B cell (primary cell): ENCODE measurements around the gene POMT1. TPM values are rescaled to one million over a fixed set of nuclear protein-coding genes. Genes with fewer than 3 reads are reported as not detected.
A peak's percentile ranks its signal among the peaks of the same experiment; 100 is the strongest.

ENCODE experiments used
- ATAC-seq: fragments of 200-7000 bp; cut with Tn5 transposase; one replicate; pipeline ENCODE4 v1.10.0; 2021; ENCODE audit warnings: low read depth, mild to moderate bottlenecking, moderate number of reproducible peaks, moderate library complexity
- CTCF ChIA-PET: fragments of 350-600 bp; sonication (Branson Sonifier 250); formaldehyde crosslinking; loops from one replicate; lab custom pipeline; 2021; ENCODE audit warnings: antibody characterized with exemption, inconsistent platforms; lab: Charles Lee
- POLR2A ChIA-PET: fragments of 350-600 bp; sonication (Branson Sonifier 250); formaldehyde crosslinking; loops from one replicate; lab custom pipeline; 2021; ENCODE audit warnings: antibody characterized with exemption; lab: Charles Lee
- DNase-seq: peaks from one replicate; pipeline ENCODE4 v3.0.0; 2013
- H2AFZ ChIP-seq: 2 replicates; pipeline ENCODE4 v1.6.1; 2012; ENCODE audit warnings: mild to moderate bottlenecking, low read depth, low read length; ENCODE audit not compliant: insufficient read depth, poor library complexity, severe bottlenecking
- H3K27ac ChIP-seq, 2 donors: 1 replicate in 1 of 2; 2 replicates in 1 of 2; pipeline ENCODE4 v1.5.1; 2012 to 2013; ENCODE audit warnings: low read length in 2 of 2, mild to moderate bottlenecking in 2 of 2, moderate library complexity in 1 of 2
- H3K27me3 ChIP-seq, 4 experiments: fragments of 200-600 bp in 1 of 4; sonication (generic) in 1 of 4; replicated peaks in 1 of 4; 1 replicate in 2 of 4; 2 replicates in 2 of 4; pipeline versions ENCODE4 v1.6.1 to v1.7.0; 2013 to 2016; ENCODE audit warnings: low read length in 3 of 4, mild to moderate bottlenecking in 2 of 4, mixed read lengths in 1 of 4, moderate library complexity in 1 of 4; ENCODE audit not compliant: insufficient read depth in 4 of 4, control insufficient read depth in 3 of 4; ENCODE audit errors: control extremely low read depth in 1 of 4
- H3K36me3 ChIP-seq, 2 experiments: replicated peaks in 1 of 2; 1 replicate in 1 of 2; 2 replicates in 1 of 2; pipeline versions ENCODE4 v1.6.1 to v1.7.1; 2013; ENCODE audit warnings: low read length in 1 of 2; ENCODE audit not compliant: insufficient read depth in 2 of 2, control insufficient read depth in 1 of 2; ENCODE audit errors: control extremely low read depth in 1 of 2, extremely low read depth in 1 of 2
- H3K4me1 ChIP-seq, 2 donors: fragments of 200-600 bp in 1 of 2; sonication (generic) in 1 of 2; 1 replicate in 1 of 2; 2 replicates in 1 of 2; pipeline versions ENCODE4 v1.5.1 to v1.6.1; 2013 to 2017; ENCODE audit warnings: low read length in 2 of 2; ENCODE audit not compliant: control insufficient read depth in 2 of 2, insufficient read depth in 2 of 2
- H3K4me2 ChIP-seq: replicated peaks from 2 replicates; pipeline ENCODE3; 2012; ENCODE audit warnings: mild to moderate bottlenecking, low read depth, low read length; ENCODE audit not compliant: poor library complexity, severe bottlenecking
- H3K4me3 ChIP-seq, 5 experiments: fragments of 200-600 bp in 1 of 5; sonication (generic) in 1 of 5; 1 replicate in 3 of 5; 2 replicates in 2 of 5; pipeline versions ENCODE4 v1.5.1 to v1.7.0; 2011 to 2016; ENCODE audit warnings: low read length in 4 of 5, mild to moderate bottlenecking in 4 of 5, low read depth in 2 of 5, control low read depth in 1 of 5, moderate library complexity in 1 of 5; ENCODE audit not compliant: insufficient read depth in 1 of 5; ENCODE audit errors: control extremely low read depth in 1 of 5, extremely low read depth in 1 of 5
- H3K79me2 ChIP-seq: fragments of 200-600 bp; sonication (generic); one replicate; pipeline ENCODE4 v1.6.0; 2016; ENCODE audit warnings: low read length; ENCODE audit not compliant: control insufficient read depth, insufficient read depth
- H3K9ac ChIP-seq: fragments of 200-600 bp; sonication (generic); 2 replicates; pipeline ENCODE4 v1.6.1; 2017; ENCODE audit warnings: mild to moderate bottlenecking, low read length, moderate library complexity
- H3K9me3 ChIP-seq, 3 donors: one replicate each; pipeline versions ENCODE4 v1.6.1 to v1.7.1; 2013; ENCODE audit warnings: low read length in 2 of 3; ENCODE audit not compliant: control insufficient read depth in 2 of 3, insufficient read depth in 1 of 3; ENCODE audit errors: control extremely low read depth in 1 of 3
- H4K20me1 ChIP-seq: 2 replicates; pipeline ENCODE4 v1.6.0; 2012; ENCODE audit warnings: mild to moderate bottlenecking, low read length; ENCODE audit not compliant: insufficient read depth, control insufficient read depth, poor library complexity, severe bottlenecking
- H3K27ac Mint-ChIP-seq: one replicate; pipeline ENCODE4 v1.8.0; 2021; ENCODE audit warnings: mixed read lengths
- H3K27me3 Mint-ChIP-seq: one replicate; pipeline ENCODE4 v1.8.0; 2021; ENCODE audit warnings: mixed read lengths
- H3K4me1 Mint-ChIP-seq: one replicate; pipeline ENCODE4 v1.8.0; 2021; ENCODE audit warnings: mixed read lengths
- H3K4me3 Mint-ChIP-seq: one replicate; pipeline ENCODE4 v1.8.0; 2021; ENCODE audit warnings: mixed read lengths
- H3K9me3 Mint-ChIP-seq: one replicate; pipeline ENCODE4 v1.8.0; 2022; ENCODE audit warnings: mixed read lengths; ENCODE audit not compliant: insufficient read depth
- CTCF ChIP-seq: fragments of 200-600 bp; IDR thresholded peaks from one replicate; pipeline ENCODE4 v1.8.0; 2022; ENCODE audit warnings: antibody characterized with exemption, mild to moderate bottlenecking
- EZH2 ChIP-seq: IDR thresholded peaks from 2 replicates; pipeline ENCODE4 v1.6.1; 2012; ENCODE audit warnings: borderline replicate concordance, low read depth, mild to moderate bottlenecking, moderate library complexity, low read length; ENCODE audit not compliant: insufficient read depth, poor library complexity, severe bottlenecking
- WGBS: methylation state at CpG from one replicate; pipeline ENCODE4 v1.1.5; 2013; ENCODE audit warnings: missing lambda C conversion rate; ENCODE audit not compliant: insufficient coverage; 5-methylcytosine and 5-hydroxymethylcytosine counted together
- intact Hi-C: fragments of 100-400 bp; cut with micrococcal nuclease; formaldehyde crosslinking; loops from one replicate; pipeline ENCODE4 v1.10.0; 2022
- polyA plus RNA-seq: library from polyadenylated mRNA; depleted of rRNA; stranded (reverse); fragments of >200 nt; gene quantifications from 2 replicates; pipeline ENCODE4 v1.2.3, GENCODE V29; 2012
- total RNA-seq, 2 donors: library from RNA; stranded (reverse); fragments of 120-200 nt in 1 of 2; gene quantifications; 1 replicate in 1 of 2; 2 replicates in 1 of 2; pipeline versions ENCODE4 v1.2.3 to v1.2.4, GENCODE V29; 2013 to 2022

POMT1 gene
- total and polyA plus RNA-seq, 2 donors (not counting 1 experiment from before 2014, with no cell fraction given): 41.9 to 42.0 TPM

- Mint-ChIP-seq H3K27me3 (no peaks in the 10 kb centered on the region), H3K4me1 (peaks cover 21% of the 10 kb centered on the region), H3K9me3 (no peaks in the 10 kb centered on the region), H3K4me3 (peak overlapping the region; percentile 79), H3K27ac (peak overlapping the region; percentile 20)
- 6% methylated on average over 27 of the region's 29 CpGs for WGBS
- H3K4me1 ChIP-seq: peaks cover 23 to 31% of the 10 kb centered on the region in 2 donors
- H3K36me3 ChIP-seq: peaks cover 0 to 32% of the 10 kb centered on the region in 2 experiments
- peak overlapping the region; percentile 87 for H3K9ac ChIP-seq
- DNase-seq (peak; percentile 36), ATAC-seq (peak; percentile 12)
- CTCF ChIA-PET: interaction anchor here (1.0 kb wide), 1 partner anchor 181 kb away, joined by 5 read pairs; no protein-coding TSS in a partner anchor
- intact Hi-C loops: loop anchor here (5.0 kb wide), 1 partner anchor 37 kb away; no protein-coding TSS in a partner anchor
- TF ChIP-seq EZH2: no peak
- peak; percentile 11 for TF ChIP-seq CTCF
- no peaks in the 10 kb centered on the region for H3K9me3 ChIP-seq
- H4K20me1 ChIP-seq: no peaks in the 10 kb centered on the region
- peak overlapping the region; percentile 21 to 88 (median 70) for H3K4me3 ChIP-seq
- POLR2A ChIA-PET: no interaction called here
- H2AFZ ChIP-seq: peak overlapping the region; percentile 97
- H3K79me2 ChIP-seq: peaks cover 8% of the 10 kb centered on the region
- peak overlapping the region; percentile 94 for H3K4me2 ChIP-seq
- H3K27me3 ChIP-seq: no peaks in the 10 kb centered on the region
- H3K27ac ChIP-seq: peak overlapping the region; percentile 18 to 64
Observed at GRCh38 chr9:131530546-131530919, 27.8 kb downstream of the POMT1 start.
